Neural progenitor cell (in vitro differentiated cells): Measurements from ENCODE around the gene GADL1. TPM values are rescaled to one million over a fixed set of nuclear protein-coding genes. Genes with fewer than 3 reads are reported as not detected.

ENCODE experiments used
- DNase-seq: peaks from one replicate; pipeline ENCODE4 v3.0.0-alpha.2; 2016; ENCODE audit warnings: low spot score
- H2AFZ ChIP-seq: fragments of 200-600 bp; sonication (generic); replicated peaks from 2 replicates; pipeline ENCODE4 v1.6.1; 2016; ENCODE audit warnings: antibody characterized with exemption
- H3F3A ChIP-seq: fragments of 200-600 bp; sonication (generic); 2 replicates; pipeline ENCODE4 v1.6.1; 2016; ENCODE audit warnings: antibody characterized with exemption, low read depth
- H3K27ac ChIP-seq: fragments of 200-600 bp; sonication (generic); 2 replicates; pipeline ENCODE4 v1.5.1; 2016; ENCODE audit warnings: mild to moderate bottlenecking
- H3K27me3 ChIP-seq: fragments of 200-600 bp; sonication (generic); 2 replicates; pipeline ENCODE4 v1.6.1; 2016; ENCODE audit warnings: mild to moderate bottlenecking, moderate library complexity
- H3K36me3 ChIP-seq: fragments of 200-600 bp; sonication (generic); 2 replicates; pipeline ENCODE4 v1.5.1; 2016
- H3K4me1 ChIP-seq: fragments of 200-600 bp; sonication (generic); 2 replicates; pipeline ENCODE4 v1.6.1; 2016; ENCODE audit warnings: mixed run types
- H3K4me2 ChIP-seq: fragments of 200-600 bp; sonication (generic); 2 replicates; pipeline ENCODE4 v1.6.1; 2016
- H3K4me3 ChIP-seq: fragments of 200-600 bp; sonication (generic); 2 replicates; pipeline ENCODE4 v1.5.1; 2016
- H3K79me2 ChIP-seq: fragments of 200-600 bp; sonication (generic); 2 replicates; pipeline ENCODE4 v1.6.1; 2016; ENCODE audit warnings: low read depth
- H3K9ac ChIP-seq: fragments of 200-600 bp; sonication (generic); 2 replicates; pipeline ENCODE4 v1.6.1; 2016
- H3K9me3 ChIP-seq: fragments of 200-600 bp; sonication (generic); 2 replicates; pipeline ENCODE4 v1.5.1; 2016; ENCODE audit warnings: low read depth
- H4K20me1 ChIP-seq: fragments of 200-600 bp; sonication (generic); 2 replicates; pipeline ENCODE4 v1.6.1; 2016; ENCODE audit warnings: low read depth
- H3K27ac Mint-ChIP-seq: 3 replicates; pipeline ENCODE4 v1.8.0; 2021; ENCODE audit warnings: mixed read lengths
- H3K27me3 Mint-ChIP-seq: 2 replicates; pipeline ENCODE4 v1.8.0; 2022; ENCODE audit warnings: low read depth, mild to moderate bottlenecking, inconsistent platforms, moderate library complexity, mixed read lengths; ENCODE audit not compliant: insufficient read depth
- H3K36me3 Mint-ChIP-seq: 3 replicates; pipeline ENCODE4 v1.8.0; 2021; ENCODE audit warnings: mixed read lengths
- H3K4me1 Mint-ChIP-seq: 3 replicates; pipeline ENCODE4 v1.8.0; 2021; ENCODE audit warnings: mixed read lengths
- H3K4me3 Mint-ChIP-seq: 3 replicates; pipeline ENCODE4 v1.8.0; 2021; ENCODE audit warnings: mild to moderate bottlenecking, moderate library complexity, mixed read lengths
- H3K9me3 Mint-ChIP-seq: 3 replicates; pipeline ENCODE4 v1.8.0; 2020; ENCODE audit warnings: mixed read lengths
- EZH2 ChIP-seq: fragments of 200-600 bp; sonication (generic); IDR thresholded peaks from 2 replicates; pipeline ENCODE4 v1.6.1; 2017; ENCODE audit warnings: antibody characterized with exemption, mild to moderate bottlenecking, moderate library complexity
- EZH2phosphoT487 ChIP-seq: fragments of 200-600 bp; sonication (generic); IDR thresholded peaks from 2 replicates; pipeline ENCODE4 v1.6.1; 2017; ENCODE audit warnings: antibody characterized with exemption
- total RNA-seq: library from RNA; depleted of rRNA; stranded (reverse); fragments of >200 nt; gene quantifications from 2 replicates; pipeline ENCODE4 v1.2.3, GENCODE V29; 2015; ENCODE audit warnings: low replicate concordance
- TF ChIP-seq, protein P1 (sequence below): fragments of 200-600 bp; sonication (generic); IDR thresholded peaks from 2 replicates; pipeline ENCODE4 v1.5.1; 2017; ENCODE audit warnings: antibody characterized with exemption, mild to moderate bottlenecking

The GADL1 gene
- total RNA-seq, 1 donor from 2014 or later: not detected

DNA sequence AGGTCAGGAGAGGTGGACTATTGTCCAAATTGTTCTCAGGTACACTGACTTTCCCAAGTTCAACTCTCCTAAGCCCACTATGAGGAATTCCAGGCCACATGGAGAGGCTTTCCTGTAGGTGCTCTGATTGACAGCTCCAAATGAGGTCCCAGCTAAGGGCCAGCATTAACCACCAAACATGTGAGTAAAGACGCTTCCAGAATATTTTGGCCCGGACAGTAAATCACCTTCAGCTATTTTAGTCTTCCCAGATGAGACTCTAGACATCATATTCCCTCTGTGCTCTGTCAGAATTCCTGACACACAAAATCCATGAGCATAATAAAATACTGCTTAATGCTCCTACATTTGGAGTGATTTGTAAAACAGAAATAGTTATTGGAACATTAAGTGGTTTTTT, 152.6 kb downstream of the GADL1 start:
- H3K4me1 ChIP-seq: no peaks in the 10 kb centered on the region
- H3K9me3 ChIP-seq: no peaks in the 10 kb centered on the region
- no peaks in the 10 kb centered on the region for H3K27me3 ChIP-seq
- H2AFZ ChIP-seq: no peak overlapping the region
- no peaks in the 10 kb centered on the region for H3K79me2 ChIP-seq
- no peak overlapping the region for H3K9ac ChIP-seq
- H3F3A ChIP-seq: no peaks in the 10 kb centered on the region
- H4K20me1 ChIP-seq: no peaks in the 10 kb centered on the region
- no peak overlapping the region for H3K27ac Mint-ChIP-seq
- H3K4me3 Mint-ChIP-seq: no peak overlapping the region
- H3K27me3 Mint-ChIP-seq: no peaks in the 10 kb centered on the region
- no peak overlapping the region for H3K4me2 ChIP-seq
- no peaks in the 10 kb centered on the region for H3K36me3 Mint-ChIP-seq
- no peak overlapping the region for H3K27ac ChIP-seq
- H3K36me3 ChIP-seq: no peaks in the 10 kb centered on the region
- no peaks in the 10 kb centered on the region for H3K9me3 Mint-ChIP-seq
- DNase-seq: no peak
- H3K4me3 ChIP-seq: no peak overlapping the region
- TF ChIP-seq EZH2 (no peak), EZH2phosphoT487 (no peak)
- TF ChIP-seq, protein P1, sequence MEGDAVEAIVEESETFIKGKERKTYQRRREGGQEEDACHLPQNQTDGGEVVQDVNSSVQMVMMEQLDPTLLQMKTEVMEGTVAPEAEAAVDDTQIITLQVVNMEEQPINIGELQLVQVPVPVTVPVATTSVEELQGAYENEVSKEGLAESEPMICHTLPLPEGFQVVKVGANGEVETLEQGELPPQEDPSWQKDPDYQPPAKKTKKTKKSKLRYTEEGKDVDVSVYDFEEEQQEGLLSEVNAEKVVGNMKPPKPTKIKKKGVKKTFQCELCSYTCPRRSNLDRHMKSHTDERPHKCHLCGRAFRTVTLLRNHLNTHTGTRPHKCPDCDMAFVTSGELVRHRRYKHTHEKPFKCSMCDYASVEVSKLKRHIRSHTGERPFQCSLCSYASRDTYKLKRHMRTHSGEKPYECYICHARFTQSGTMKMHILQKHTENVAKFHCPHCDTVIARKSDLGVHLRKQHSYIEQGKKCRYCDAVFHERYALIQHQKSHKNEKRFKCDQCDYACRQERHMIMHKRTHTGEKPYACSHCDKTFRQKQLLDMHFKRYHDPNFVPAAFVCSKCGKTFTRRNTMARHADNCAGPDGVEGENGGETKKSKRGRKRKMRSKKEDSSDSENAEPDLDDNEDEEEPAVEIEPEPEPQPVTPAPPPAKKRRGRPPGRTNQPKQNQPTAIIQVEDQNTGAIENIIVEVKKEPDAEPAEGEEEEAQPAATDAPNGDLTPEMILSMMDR: no peak
- H3K4me1 Mint-ChIP-seq: no peaks in the 10 kb centered on the region

DNA sequence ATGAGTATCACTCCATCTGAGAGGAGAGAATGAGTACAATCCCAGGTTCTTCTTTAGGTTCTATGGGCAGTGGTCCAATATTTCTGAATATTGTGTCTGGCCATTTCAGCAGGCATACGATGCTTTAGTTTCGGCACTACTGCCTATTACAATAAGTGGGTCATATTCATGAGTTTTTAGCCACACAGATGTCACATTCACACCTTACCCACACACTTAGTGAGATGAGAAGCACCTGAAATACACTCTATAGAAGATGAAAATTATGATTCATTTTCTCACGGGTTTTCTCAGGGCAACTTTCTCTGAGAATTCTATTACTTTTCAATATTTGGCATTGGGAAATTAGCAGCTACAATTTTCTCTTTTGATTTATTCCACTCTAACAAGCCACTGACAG, 155.9 kb downstream of the GADL1 start:
- Histone ChIP-seq H2AFZ (no peak overlapping the region), H3F3A (no peaks in the 10 kb centered on the region), H3K4me1 (no peaks in the 10 kb centered on the region), H3K27me3 (no peaks in the 10 kb centered on the region), H3K9ac (no peak overlapping the region), H3K4me3 (no peak overlapping the region), H3K4me2 (no peak overlapping the region), H3K27ac (no peak overlapping the region), H3K36me3 (no peaks in the 10 kb centered on the region), H4K20me1 (no peaks in the 10 kb centered on the region), H3K79me2 (no peaks in the 10 kb centered on the region), H3K9me3 (no peaks in the 10 kb centered on the region)
- TF ChIP-seq EZH2: no peak
- TF ChIP-seq EZH2phosphoT487: no peak
- TF ChIP-seq, protein P1: no peak
- H3K9me3 Mint-ChIP-seq: no peaks in the 10 kb centered on the region
- no peaks in the 10 kb centered on the region for H3K36me3 Mint-ChIP-seq
- H3K4me3 Mint-ChIP-seq: no peak overlapping the region
- DNase-seq: no peak
- H3K27ac Mint-ChIP-seq: no peak overlapping the region
- no peaks in the 10 kb centered on the region for H3K27me3 Mint-ChIP-seq
- no peaks in the 10 kb centered on the region for H3K4me1 Mint-ChIP-seq

DNA sequence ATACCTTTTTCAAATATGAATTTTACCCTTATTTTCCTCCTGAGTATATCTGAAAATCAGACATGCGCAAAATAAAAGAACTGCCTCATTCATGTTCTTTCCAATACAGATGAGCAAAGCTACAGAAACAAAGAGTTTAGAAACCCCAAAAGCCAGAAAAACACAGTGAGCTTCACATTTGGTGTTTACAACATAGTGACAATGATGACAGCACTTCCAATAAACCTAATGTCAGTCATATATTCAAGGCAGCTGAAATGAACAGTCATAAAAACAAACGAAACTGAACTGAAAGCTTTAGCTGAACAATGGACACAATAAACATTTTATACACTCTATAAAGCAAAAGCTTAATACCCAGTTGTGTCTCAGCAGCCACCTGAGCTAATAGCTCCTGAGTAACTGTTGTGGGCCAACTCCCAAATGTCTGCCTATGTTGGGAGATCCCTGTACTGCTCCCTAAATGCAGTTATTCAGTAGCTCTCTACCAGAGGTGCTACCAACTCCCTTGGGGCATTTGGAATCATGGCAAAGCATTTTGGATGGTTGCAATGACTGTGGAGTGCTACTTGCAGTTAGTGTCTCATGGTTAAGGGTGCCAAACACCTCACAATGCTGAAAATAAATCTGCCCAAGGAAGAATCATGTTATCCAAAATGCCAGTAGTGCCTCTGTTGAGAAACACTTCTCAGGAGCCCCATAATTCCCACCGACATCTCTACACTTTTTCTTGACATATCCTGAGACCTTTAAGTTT, 156.5 kb downstream of the GADL1 start:
- Mint-ChIP-seq H3K27me3 (no peaks in the 10 kb centered on the region), H3K4me1 (no peaks in the 10 kb centered on the region), H3K36me3 (no peaks in the 10 kb centered on the region), H3K27ac (no peak overlapping the region), H3K9me3 (no peaks in the 10 kb centered on the region), H3K4me3 (no peak overlapping the region)
- no peak overlapping the region for H3K4me3 ChIP-seq
- no peak overlapping the region for H2AFZ ChIP-seq
- no peaks in the 10 kb centered on the region for H3F3A ChIP-seq
- no peaks in the 10 kb centered on the region for H3K36me3 ChIP-seq
- no peak for DNase-seq
- H3K27me3 ChIP-seq: no peaks in the 10 kb centered on the region
- H3K9ac ChIP-seq: no peak overlapping the region
- H3K4me1 ChIP-seq: no peaks in the 10 kb centered on the region
- H4K20me1 ChIP-seq: no peaks in the 10 kb centered on the region
- no peak overlapping the region for H3K27ac ChIP-seq
- no peak overlapping the region for H3K4me2 ChIP-seq
- TF ChIP-seq, protein P1: no peak
- TF ChIP-seq EZH2 (no peak), EZH2phosphoT487 (no peak)
- H3K79me2 ChIP-seq: no peaks in the 10 kb centered on the region
- no peaks in the 10 kb centered on the region for H3K9me3 ChIP-seq
